Right atrium auricular region (tissue), 2 donors: Measurements from ENCODE around the gene CTBP1. TPM values are rescaled to one million over a fixed set of nuclear protein-coding genes. Genes with fewer than 3 reads are reported as not detected.
A peak's percentile ranks its signal among the peaks of the same experiment; 100 is the strongest.

ENCODE experiments used
- DNase-seq: peaks from one replicate; pipeline ENCODE4 v3.0.0-alpha.2; 2019; ENCODE audit warnings: low spot score
- H3K27ac ChIP-seq, 2 donors: fragments of 200-600 bp; sonication (generic); 1 replicate in 1 of 2; 2 replicates in 1 of 2; pipeline ENCODE4 v1.5.1; 2016 to 2019
- H3K27me3 ChIP-seq, 2 donors: fragments of 200-600 bp; sonication (generic); one replicate each; pipeline versions ENCODE4 v1.5.1 to v1.6.0; 2017 to 2019
- H3K36me3 ChIP-seq: fragments of 200-600 bp; sonication (generic); one replicate; pipeline ENCODE4 v1.5.1; 2016
- H3K4me1 ChIP-seq, 2 donors: fragments of 200-600 bp; sonication (generic); one replicate each; pipeline versions ENCODE4 v1.5.1 to v1.6.0; 2017 to 2019
- H3K4me3 ChIP-seq, 2 donors: fragments of 200-600 bp; sonication (generic); 1 replicate in 1 of 2; 2 replicates in 1 of 2; pipeline ENCODE4 v1.5.1; 2017 to 2019; ENCODE audit warnings: mild to moderate bottlenecking in 1 of 2, moderate library complexity in 1 of 2
- H3K9me3 ChIP-seq, 2 donors: fragments of 200-600 bp; sonication (generic); one replicate each; pipeline ENCODE4 v1.5.1; 2019
- total RNA-seq, 2 donors: library from RNA; depleted of rRNA; stranded (reverse); fragments of >200 nt; gene quantifications; one replicate each; pipeline ENCODE4 v1.1.0, GENCODE V29; 2016
- TF ChIP-seq, protein P1 (sequence below), 2 donors: fragments of 200-600 bp; sonication (generic); IDR thresholded peaks; one replicate each; pipeline ENCODE4 v1.5.1; 2019; ENCODE audit warnings: antibody characterized with exemption in 2 of 2

Gene CTBP1
- total RNA-seq, 2 donors from 2014 or later = 104 to 140 TPM

DNA sequence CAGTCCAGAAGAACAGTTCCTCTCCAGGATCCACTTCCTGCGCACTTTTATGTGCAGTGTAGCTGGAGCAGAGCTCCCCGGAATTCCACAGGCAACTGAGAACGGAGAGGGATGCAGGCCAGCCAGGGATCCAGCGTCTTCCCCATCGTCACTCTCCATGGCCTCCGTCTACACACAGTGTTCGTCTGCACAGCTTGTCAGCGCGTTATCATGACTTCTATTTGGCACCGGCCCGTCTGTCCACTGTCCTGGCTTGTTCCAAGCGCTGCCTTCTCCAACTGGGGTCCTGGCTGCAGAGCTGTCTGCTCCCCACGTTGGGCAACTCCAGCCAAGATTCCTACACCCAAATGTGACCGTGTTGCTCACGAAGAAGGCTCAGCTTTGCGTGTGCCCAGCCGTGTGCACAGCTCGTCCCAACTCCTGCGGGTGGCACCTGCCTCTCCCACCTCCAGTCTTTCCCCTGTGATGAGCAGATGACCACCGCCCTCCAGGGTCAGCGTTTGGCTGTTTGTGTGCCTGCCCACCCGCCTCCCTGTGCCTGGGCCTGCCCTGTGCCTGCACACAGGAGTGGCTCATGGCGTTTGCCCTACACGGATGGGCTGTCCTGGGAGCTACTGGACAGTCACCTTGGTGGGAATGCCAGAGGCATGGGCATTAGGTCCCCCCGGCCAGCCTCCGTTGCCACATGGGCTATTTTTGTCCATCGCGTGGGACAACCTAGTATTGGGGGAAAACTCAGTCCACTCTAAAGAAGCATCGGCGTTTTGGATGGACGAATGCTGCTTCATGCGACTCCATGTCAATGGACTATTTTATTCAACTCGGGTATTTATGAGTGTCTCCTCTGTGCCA is 2.2 kb upstream of the CTBP1 start:
- DNase-seq = no peak
- H3K36me3 ChIP-seq = no peaks in the 10 kb centered on the region
- H3K4me3 ChIP-seq = no peak overlapping the region
- TF ChIP-seq, protein P1, sequence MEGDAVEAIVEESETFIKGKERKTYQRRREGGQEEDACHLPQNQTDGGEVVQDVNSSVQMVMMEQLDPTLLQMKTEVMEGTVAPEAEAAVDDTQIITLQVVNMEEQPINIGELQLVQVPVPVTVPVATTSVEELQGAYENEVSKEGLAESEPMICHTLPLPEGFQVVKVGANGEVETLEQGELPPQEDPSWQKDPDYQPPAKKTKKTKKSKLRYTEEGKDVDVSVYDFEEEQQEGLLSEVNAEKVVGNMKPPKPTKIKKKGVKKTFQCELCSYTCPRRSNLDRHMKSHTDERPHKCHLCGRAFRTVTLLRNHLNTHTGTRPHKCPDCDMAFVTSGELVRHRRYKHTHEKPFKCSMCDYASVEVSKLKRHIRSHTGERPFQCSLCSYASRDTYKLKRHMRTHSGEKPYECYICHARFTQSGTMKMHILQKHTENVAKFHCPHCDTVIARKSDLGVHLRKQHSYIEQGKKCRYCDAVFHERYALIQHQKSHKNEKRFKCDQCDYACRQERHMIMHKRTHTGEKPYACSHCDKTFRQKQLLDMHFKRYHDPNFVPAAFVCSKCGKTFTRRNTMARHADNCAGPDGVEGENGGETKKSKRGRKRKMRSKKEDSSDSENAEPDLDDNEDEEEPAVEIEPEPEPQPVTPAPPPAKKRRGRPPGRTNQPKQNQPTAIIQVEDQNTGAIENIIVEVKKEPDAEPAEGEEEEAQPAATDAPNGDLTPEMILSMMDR (IDR thresholded peaks at IDR 0.05) = no peak
- H3K27me3 ChIP-seq = no peaks in the 10 kb centered on the region
- peaks cover 0 to 33% of the 10 kb centered on the region in 2 donors for H3K4me1 ChIP-seq
- no peaks in the 10 kb centered on the region for H3K9me3 ChIP-seq
- peak overlapping the region in 1 of 2 donors; percentile 95 for H3K27ac ChIP-seq

DNA sequence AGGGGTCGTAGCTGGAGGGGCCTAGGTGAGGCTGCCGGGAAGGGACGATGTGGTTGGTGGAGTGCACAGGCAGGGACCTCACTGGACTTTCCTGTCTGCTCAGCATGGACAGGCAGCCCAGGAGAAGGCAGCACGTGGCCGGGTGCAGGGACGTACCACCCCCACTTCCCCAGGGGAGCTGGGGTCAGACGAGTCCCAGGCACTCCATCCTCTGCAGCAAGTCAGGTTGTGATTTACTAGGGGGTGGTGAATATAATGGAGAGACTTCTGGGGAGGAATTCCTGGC is 1.5 kb upstream of the CTBP1 start:
- TF ChIP-seq, protein P1 (IDR thresholded peaks at IDR 0.05) = no peak
- Histone ChIP-seq H3K27ac (peak overlapping the region; percentile 95 to 96), H3K9me3 (no peaks in the 10 kb centered on the region), H3K4me1 (peaks cover 0 to 40% of the 10 kb centered on the region in 2 donors), H3K4me3 (no peak overlapping the region), H3K27me3 (no peaks in the 10 kb centered on the region), H3K36me3 (no peaks in the 10 kb centered on the region)
- no peak for DNase-seq

DNA sequence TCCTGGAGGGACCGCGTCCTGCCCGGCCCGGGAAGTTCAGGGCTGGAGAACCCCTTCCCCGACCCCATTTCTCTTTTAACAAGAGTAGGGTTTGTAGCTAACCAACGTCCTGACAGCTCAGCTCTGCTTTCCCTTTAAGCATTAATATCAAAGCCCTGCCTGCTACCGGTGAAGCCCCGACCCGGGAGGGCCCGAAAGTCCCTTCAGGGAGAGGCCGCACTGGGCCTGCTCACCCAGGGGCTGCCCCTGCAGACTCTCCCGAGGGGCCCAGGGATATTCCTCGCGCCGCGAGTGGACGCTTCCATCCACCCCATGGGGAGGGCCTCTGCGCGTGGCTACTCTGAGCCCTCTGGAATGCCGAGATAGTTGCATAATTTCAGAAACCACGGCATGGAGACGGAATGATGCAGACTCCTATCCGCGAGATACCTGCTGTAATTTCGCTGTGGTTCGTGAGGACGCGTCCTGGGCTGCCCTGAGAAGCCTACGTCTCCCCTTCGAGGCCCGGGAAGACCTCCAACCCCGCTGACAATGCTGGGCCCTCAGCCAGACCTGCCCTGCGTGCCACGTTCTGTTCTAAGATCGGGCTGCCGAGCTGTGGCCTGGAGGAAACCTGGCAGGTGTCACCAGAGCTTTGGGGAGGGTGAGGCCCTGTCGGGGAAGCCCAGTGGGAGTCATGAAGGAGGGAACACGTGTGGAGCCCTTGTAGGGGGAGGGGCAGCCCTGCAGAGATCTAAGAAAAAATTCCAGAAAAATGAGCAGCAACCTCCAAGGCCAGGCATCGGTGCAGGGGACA is 999 bp upstream of the CTBP1 start:
- TF ChIP-seq, protein P1 (IDR thresholded peaks at IDR 0.05) = no peak
- Histone ChIP-seq H3K4me1 (peaks cover 0 to 46% of the 10 kb centered on the region in 2 donors), H3K27ac (peak overlapping the region; percentile 95 to 96), H3K36me3 (no peaks in the 10 kb centered on the region), H3K9me3 (no peaks in the 10 kb centered on the region), H3K27me3 (no peaks in the 10 kb centered on the region), H3K4me3 (peak overlapping the region; percentile 63 to 76)
- peak; percentile 64 for DNase-seq

DNA sequence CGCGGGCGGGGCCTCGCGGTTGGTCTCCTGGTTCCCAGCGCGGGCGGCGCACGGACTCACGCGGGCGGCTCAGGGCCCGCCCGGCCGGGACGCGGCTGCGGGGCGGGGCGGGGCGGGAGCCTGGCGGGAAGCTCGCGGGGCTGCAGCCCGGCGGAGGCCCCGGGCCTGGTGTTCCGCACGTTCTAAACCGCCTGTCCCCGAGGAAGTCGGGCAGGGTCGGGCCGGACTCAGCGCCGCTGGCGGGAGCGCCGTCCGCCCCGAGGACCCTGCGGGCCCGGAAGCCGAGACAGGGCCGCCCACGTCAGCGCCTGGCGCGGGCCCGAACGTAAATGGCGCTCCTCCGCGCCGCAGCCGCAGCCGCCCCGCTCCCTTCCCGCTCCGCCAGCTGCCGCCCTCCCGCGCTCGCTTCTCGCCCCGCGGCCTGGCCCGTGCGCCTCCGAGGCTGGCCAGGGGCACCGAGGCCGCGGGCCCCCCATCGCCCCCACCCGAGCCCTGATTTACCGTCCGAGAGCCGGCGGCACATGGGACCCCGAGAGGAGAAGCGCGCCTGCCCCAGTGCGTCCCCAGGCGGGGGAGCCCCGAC is 309 bp upstream of the CTBP1 start:
- TF ChIP-seq, protein P1 (IDR thresholded peaks at IDR 0.05) = no peak
- no peaks in the 10 kb centered on the region for H3K9me3 ChIP-seq
- H3K4me3 ChIP-seq = peak overlapping the region; percentile 63 to 76
- no peaks in the 10 kb centered on the region for H3K27me3 ChIP-seq
- no peaks in the 10 kb centered on the region for H3K36me3 ChIP-seq
- DNase-seq = peak; percentile 77
- peak overlapping the region; percentile 95 to 96 for H3K27ac ChIP-seq
- H3K4me1 ChIP-seq = peaks cover 0 to 53% of the 10 kb centered on the region in 2 donors

DNA sequence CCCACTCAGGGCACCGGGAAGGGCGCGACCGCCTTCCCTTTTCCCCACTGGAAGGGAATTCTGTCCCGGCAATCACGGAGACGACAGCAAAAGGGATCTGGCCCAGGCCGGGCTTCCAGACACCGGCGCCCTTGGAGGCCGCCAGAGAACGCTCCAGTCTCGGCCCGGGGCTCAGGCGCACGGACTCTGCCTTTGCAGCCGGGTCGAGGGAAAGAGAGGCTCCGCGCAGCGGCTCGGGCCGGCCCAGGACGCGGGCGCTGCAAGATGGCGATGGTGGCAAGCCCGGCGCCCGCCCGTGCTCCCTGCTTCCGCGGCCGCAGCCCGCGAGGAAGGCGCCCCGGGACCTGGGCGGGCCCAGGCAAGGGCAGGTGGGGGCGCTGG is 1.1 kb downstream of the CTBP1 start:
- Histone ChIP-seq H3K27ac (peak overlapping the region; percentile 92 to 98), H3K4me1 (peaks cover 0 to 66% of the 10 kb centered on the region in 2 donors), H3K4me3 (peak overlapping the region; percentile 74 to 96), H3K27me3 (no peaks in the 10 kb centered on the region), H3K9me3 (no peaks in the 10 kb centered on the region), H3K36me3 (no peaks in the 10 kb centered on the region)
- TF ChIP-seq, protein P1 (IDR thresholded peaks at IDR 0.05) = no peak
- DNase-seq = peak; percentile 59
